ENCODE results near the gene VN1R5.

DNA sequence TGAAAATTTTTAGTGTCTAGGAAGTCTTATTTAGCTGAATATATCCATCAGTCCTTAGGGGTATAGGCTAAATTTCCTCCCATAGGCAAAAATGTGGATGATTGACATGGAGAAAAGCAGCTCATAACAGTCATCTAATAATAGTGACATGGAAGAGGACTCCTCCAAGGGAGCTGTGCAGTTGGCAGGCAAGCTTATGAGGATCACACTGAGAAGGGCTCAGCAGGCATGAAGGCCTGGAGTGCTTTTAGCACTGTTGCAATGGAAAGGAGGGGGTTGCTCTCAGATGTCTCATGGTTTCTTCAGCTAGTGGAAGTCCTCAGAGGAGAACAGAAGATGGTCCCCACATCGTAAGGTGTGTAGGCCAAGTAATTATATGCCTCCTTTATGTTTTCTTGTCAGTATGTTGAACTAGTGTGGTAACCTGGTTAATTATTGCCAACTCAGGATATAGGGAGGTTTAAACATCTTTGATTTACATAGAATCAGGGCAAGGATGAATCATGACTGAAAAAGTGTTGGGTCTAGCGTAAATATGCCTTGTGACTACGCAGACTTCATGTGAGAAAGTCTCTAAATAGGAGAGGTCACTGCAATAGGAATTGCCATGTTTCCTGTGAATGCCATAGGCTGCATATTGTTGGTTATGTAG, 18.9 kb downstream of the VN1R5 start:
- TF ChIP-seq, protein P1, sequence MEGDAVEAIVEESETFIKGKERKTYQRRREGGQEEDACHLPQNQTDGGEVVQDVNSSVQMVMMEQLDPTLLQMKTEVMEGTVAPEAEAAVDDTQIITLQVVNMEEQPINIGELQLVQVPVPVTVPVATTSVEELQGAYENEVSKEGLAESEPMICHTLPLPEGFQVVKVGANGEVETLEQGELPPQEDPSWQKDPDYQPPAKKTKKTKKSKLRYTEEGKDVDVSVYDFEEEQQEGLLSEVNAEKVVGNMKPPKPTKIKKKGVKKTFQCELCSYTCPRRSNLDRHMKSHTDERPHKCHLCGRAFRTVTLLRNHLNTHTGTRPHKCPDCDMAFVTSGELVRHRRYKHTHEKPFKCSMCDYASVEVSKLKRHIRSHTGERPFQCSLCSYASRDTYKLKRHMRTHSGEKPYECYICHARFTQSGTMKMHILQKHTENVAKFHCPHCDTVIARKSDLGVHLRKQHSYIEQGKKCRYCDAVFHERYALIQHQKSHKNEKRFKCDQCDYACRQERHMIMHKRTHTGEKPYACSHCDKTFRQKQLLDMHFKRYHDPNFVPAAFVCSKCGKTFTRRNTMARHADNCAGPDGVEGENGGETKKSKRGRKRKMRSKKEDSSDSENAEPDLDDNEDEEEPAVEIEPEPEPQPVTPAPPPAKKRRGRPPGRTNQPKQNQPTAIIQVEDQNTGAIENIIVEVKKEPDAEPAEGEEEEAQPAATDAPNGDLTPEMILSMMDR (IDR thresholded peaks at IDR 0.05), result no peak
- no peak for TF ChIP-seq POLR2A (IDR thresholded peaks at IDR 0.05)
